GM23248 (cell line): ENCODE data around the gene CES4A. TPM values are rescaled to one million over a fixed set of nuclear protein-coding genes. Genes with fewer than 3 reads are reported as not detected.
A peak's percentile ranks its signal among the peaks of the same experiment; 100 is the strongest.
"Not testable (repeated sequence)": the region's sequence is repeated elsewhere in the genome, so short reads cannot be mapped to it uniquely, and the experiment has no call there.

Experiments used
- DNase-seq: peaks from one replicate; pipeline ENCODE4 v3.0.0-alpha.2; 2015
- H2AFZ ChIP-seq: fragments of 200-600 bp; sonication (generic); 2 replicates; pipeline ENCODE4 v1.6.1; 2016; ENCODE audit warnings: antibody characterized with exemption
- H3F3A ChIP-seq: fragments of 200-600 bp; sonication (generic); 2 replicates; pipeline ENCODE4 v1.6.1; 2016; ENCODE audit warnings: mild to moderate bottlenecking, antibody characterized with exemption, mixed run types; ENCODE audit not compliant: insufficient read depth
- H3K27ac ChIP-seq: fragments of 200-600 bp; sonication (generic); 2 replicates; pipeline ENCODE4 v1.5.1; 2016; ENCODE audit warnings: mild to moderate bottlenecking
- H3K27me3 ChIP-seq: fragments of 200-600 bp; sonication (generic); replicated peaks from 2 replicates; pipeline ENCODE4 v1.6.1; 2016; ENCODE audit warnings: mild to moderate bottlenecking; ENCODE audit not compliant: insufficient read depth
- H3K36me3 ChIP-seq: fragments of 200-600 bp; sonication (generic); 2 replicates; pipeline ENCODE4 v1.6.1; 2016; ENCODE audit warnings: low read depth, mild to moderate bottlenecking
- H3K4me1 ChIP-seq: fragments of 200-600 bp; sonication (generic); 2 replicates; pipeline ENCODE4 v1.6.1; 2016; ENCODE audit warnings: mild to moderate bottlenecking; ENCODE audit not compliant: insufficient read depth
- H3K4me2 ChIP-seq: fragments of 200-600 bp; sonication (generic); one replicate; pipeline ENCODE4 v1.6.1; 2016; ENCODE audit warnings: mild to moderate bottlenecking; ENCODE audit not compliant: unreplicated experiment
- H3K4me3 ChIP-seq: fragments of 200-600 bp; sonication (generic); 2 replicates; pipeline ENCODE4 v1.5.1; 2016; ENCODE audit warnings: mild to moderate bottlenecking
- H3K79me2 ChIP-seq: fragments of 200-600 bp; sonication (generic); 2 replicates; pipeline ENCODE4 v1.6.1; 2016; ENCODE audit warnings: mild to moderate bottlenecking; ENCODE audit not compliant: insufficient read depth
- H3K9ac ChIP-seq: fragments of 200-600 bp; sonication (generic); 2 replicates; pipeline ENCODE4 v1.6.1; 2016; ENCODE audit warnings: mild to moderate bottlenecking
- H3K9me2 ChIP-seq: fragments of 200-600 bp; sonication (generic); 2 replicates; pipeline ENCODE4 v1.6.1; 2016; ENCODE audit warnings: mixed run types, mild to moderate bottlenecking, moderate library complexity; ENCODE audit not compliant: insufficient read depth
- H3K9me3 ChIP-seq: fragments of 200-600 bp; sonication (generic); one replicate; pipeline ENCODE4 v1.6.1; 2017; ENCODE audit warnings: low read depth
- H4K20me1 ChIP-seq: fragments of 200-600 bp; sonication (generic); 2 replicates; pipeline ENCODE4 v1.6.0; 2016; ENCODE audit not compliant: insufficient read depth
- EZH2 ChIP-seq: fragments of 200-600 bp; sonication (generic); IDR thresholded peaks from 2 replicates; pipeline ENCODE4 v1.6.1; 2018; ENCODE audit warnings: antibody characterized with exemption, mild to moderate bottlenecking; ENCODE audit not compliant: insufficient read depth, poor library complexity, severe bottlenecking
- EZH2phosphoT487 ChIP-seq: fragments of 200-600 bp; sonication (generic); IDR thresholded peaks from 2 replicates; pipeline ENCODE4 v1.6.1; 2018; ENCODE audit warnings: antibody characterized with exemption, moderate library complexity, mild to moderate bottlenecking, low read depth; ENCODE audit not compliant: insufficient read depth
- WGBS, 2 experiments: methylation state at CpG; one replicate each; pipeline ENCODE4 v1.1.6; 2015 to 2017; ENCODE audit warnings: low lambda C conversion rate in 2 of 2, low coverage in 1 of 2; ENCODE audit errors: missing lambda C conversion rate in 2 of 2; 5-methylcytosine and 5-hydroxymethylcytosine counted together
- in situ Hi-C: fragments of 300-500 bp; cut with MboI; formaldehyde crosslinking; loops from 2 replicates; pipeline ENCODE4 v1.15.0; 2020
- polyA plus RNA-seq: library from polyadenylated mRNA; unstranded; fragments of >200 nt; fragmentation: Nextera tagmentation; extraction: Ambion mirVana; gene quantifications from 2 replicates; pipeline ENCODE4 v1.2.1, GENCODE V29; 2016
- total RNA-seq: library from RNA; depleted of rRNA; stranded (reverse); fragments of >200 nt; shearing (Covaris generic); gene quantifications from 2 replicates; pipeline ENCODE4 v1.2.3, GENCODE V29; 2014

CES4A gene
- total and polyA plus RNA-seq, 2 experiments from 2014 or later = 4.5 to 5.0 TPM

- Histone ChIP-seq H3K36me3 (peaks cover 19% of the 10 kb centered on the region), H3K4me1 (peaks cover 38% of the 10 kb centered on the region), H2AFZ (no peak overlapping the region), H3K9me3 (no peaks in the 10 kb centered on the region), H3K9ac (peak overlapping the region; percentile 16; the same call in 1 of the 2 replicates), H3K27ac (no peak overlapping the region), H3K27me3 (no peaks in the 10 kb centered on the region), H3K79me2 (peaks cover 100% of the 10 kb centered on the region), H3K4me3 (no peak overlapping the region), H3K9me2 (no peaks in the 10 kb centered on the region), H3F3A (no peaks in the 10 kb centered on the region; the same call in 1 of the 2 replicates), H3K4me2 (peak overlapping the region; percentile 19), H4K20me1 (peaks cover 6% of the 10 kb centered on the region; the same call in 1 of the 2 replicates)
- no peak for TF ChIP-seq EZH2phosphoT487
- no peak for TF ChIP-seq EZH2
- DNase-seq = no peak
- 46 to 50% methylated on average over 5 of the region's 5 CpGs for WGBS, 2 experiments
- in situ Hi-C loops = no loop called here
Measured at GRCh38 chr16:67036323-67036741, 47.9 kb downstream of the CES4A start.

- Histone ChIP-seq H3K9ac (no peak overlapping the region), H3K9me3 (no peaks in the 10 kb centered on the region), H3K4me1 (peaks cover 26% of the 10 kb centered on the region), H3K4me2 (no peak overlapping the region), H3F3A (peaks cover under 1% of the 10 kb centered on the region; the same call in 1 of the 2 replicates), H3K4me3 (no peak overlapping the region), H3K36me3 (peaks cover 26% of the 10 kb centered on the region), H3K79me2 (peaks cover 100% of the 10 kb centered on the region), H3K9me2 (no peaks in the 10 kb centered on the region), H4K20me1 (peaks cover 6% of the 10 kb centered on the region; the same call in 1 of the 2 replicates), H2AFZ (no peak overlapping the region), H3K27me3 (no peaks in the 10 kb centered on the region), H3K27ac (no peak overlapping the region)
- in situ Hi-C loops = no loop called here
- no peak for DNase-seq
- WGBS, 2 experiments = 73% methylated on average over 2 of the region's 2 CpGs
- no peak for TF ChIP-seq EZH2phosphoT487
- no peak for TF ChIP-seq EZH2
Measured at GRCh38 chr16:67039260-67040020, 51.1 kb downstream of the CES4A start.

- in situ Hi-C loops = no loop called here
- no peak overlapping the region for H3K4me2 ChIP-seq
- no peak overlapping the region for H3K27ac ChIP-seq
- peaks cover 4% of the 10 kb centered on the region; the same call in 1 of the 2 replicates for H3F3A ChIP-seq
- no peak for DNase-seq
- no peaks in the 10 kb centered on the region for H3K9me3 ChIP-seq
- 98% methylated on average over 2 of the region's 2 CpGs for WGBS, 2 experiments
- H3K4me3 ChIP-seq = no peak overlapping the region
- H3K4me1 ChIP-seq = peaks cover 23% of the 10 kb centered on the region
- H3K79me2 ChIP-seq = peaks cover 100% of the 10 kb centered on the region
- H3K9ac ChIP-seq = no peak overlapping the region
- H2AFZ ChIP-seq = no peak overlapping the region
- H4K20me1 ChIP-seq = 0 out of 2 replicates have a peak, but pooled peaks cover 6% of the 10 kb centered on the region
- no peaks in the 10 kb centered on the region for H3K27me3 ChIP-seq
- H3K9me2 ChIP-seq = no peaks in the 10 kb centered on the region
- TF ChIP-seq EZH2phosphoT487 (no peak), EZH2 (no peak)
- peaks cover 26% of the 10 kb centered on the region for H3K36me3 ChIP-seq
Measured at GRCh38 chr16:67040166-67040565, 51.8 kb downstream of the CES4A start.

- TF ChIP-seq EZH2 (no peak), EZH2phosphoT487 (no peak)
- H3K9ac ChIP-seq = no peak overlapping the region
- H3K4me1 ChIP-seq = peaks cover 23% of the 10 kb centered on the region
- WGBS, 2 experiments = 89 to 94% methylated on average over 2 of the region's 2 CpGs
- H3K9me2 ChIP-seq = no peaks in the 10 kb centered on the region
- DNase-seq = peak; percentile 18
- no peak overlapping the region for H3K4me3 ChIP-seq
- no peaks in the 10 kb centered on the region for H3K9me3 ChIP-seq
- 0 out of 2 replicates have a peak, but pooled peaks cover 6% of the 10 kb centered on the region for H4K20me1 ChIP-seq
- in situ Hi-C loops = no loop called here
- no peaks in the 10 kb centered on the region for H3K27me3 ChIP-seq
- no peak overlapping the region for H2AFZ ChIP-seq
- H3K36me3 ChIP-seq = peaks cover 26% of the 10 kb centered on the region
- no peak overlapping the region for H3K27ac ChIP-seq
- no peak overlapping the region for H3K4me2 ChIP-seq
- H3K79me2 ChIP-seq = peaks cover 100% of the 10 kb centered on the region
- peaks cover 4% of the 10 kb centered on the region; the same call in 1 of the 2 replicates for H3F3A ChIP-seq
Measured at GRCh38 chr16:67040906-67041305, 52.5 kb downstream of the CES4A start.

GRCh38 chr16:67041520-67041919, 53.1 kb downstream of the CES4A start:
- H3K9me3 ChIP-seq, DNase-seq, in situ Hi-C loops, H2AFZ ChIP-seq, H4K20me1 ChIP-seq, H3K27me3 ChIP-seq, H3K4me2 ChIP-seq, H3K9ac ChIP-seq, H3K4me3 ChIP-seq, H3F3A ChIP-seq, H3K9me2 ChIP-seq, H3K27ac ChIP-seq: not testable (repeated sequence)
- 93 to 96% methylated on average over 4 of the region's 4 CpGs for WGBS, 2 experiments
- Histone ChIP-seq H3K36me3 (peaks cover 29% of the 10 kb centered on the region), H3K79me2 (peaks cover 100% of the 10 kb centered on the region), H3K4me1 (peaks cover 17% of the 10 kb centered on the region)
